HG02973 (cell line): ENCODE data around the gene TBC1D21.
A peak's percentile ranks its signal among the peaks of the same experiment; 100 is the strongest.

Experiments used
- ATAC-seq: cut with Tn5 transposase; IDR thresholded peaks from one replicate; pipeline ENCODE4 v1.9.1; 2021; ENCODE audit warnings: moderate library complexity; ENCODE audit not compliant: unreplicated experiment

TBC1D21 gene

GRCh38 chr15:73907035-73907408 is 33.7 kb downstream of the TBC1D21 start:
- no peak for ATAC-seq

- peak; percentile 71 for ATAC-seq
Observed at GRCh38 chr15:73908030-73908821, 34.9 kb downstream of the TBC1D21 start.

GRCh38 chr15:73908822-73909122 is 35.4 kb downstream of the TBC1D21 start:
- no peak for ATAC-seq

GRCh38 chr15:73909651-73910050 is 36.3 kb downstream of the TBC1D21 start:
- ATAC-seq: no peak

- no peak for ATAC-seq
Observed at GRCh38 chr15:73910522-73911303, 37.3 kb downstream of the TBC1D21 start.

- no peak for ATAC-seq
Observed at GRCh38 chr15:73912030-73912596, 38.7 kb downstream of the TBC1D21 start.

- ATAC-seq: no peak
Observed at GRCh38 chr15:73914145-73914544, 40.8 kb downstream of the TBC1D21 start.

GRCh38 chr15:73915082-73915481 is 41.7 kb downstream of the TBC1D21 start:
- no peak for ATAC-seq

- ATAC-seq: no peak
Observed at GRCh38 chr15:73918784-73919183, 45.4 kb downstream of the TBC1D21 start.

- ATAC-seq: no peak
Observed at GRCh38 chr15:73919706-73920105, 46.3 kb downstream of the TBC1D21 start.

GRCh38 chr15:73921254-73921925 is 48.0 kb downstream of the TBC1D21 start:
- ATAC-seq: no peak

- ATAC-seq: no peak
Observed at GRCh38 chr15:73922186-73923151, 49.1 kb downstream of the TBC1D21 start.

- no peak for ATAC-seq
Observed at GRCh38 chr15:73923156-73923487, 49.8 kb downstream of the TBC1D21 start.

GRCh38 chr15:73923488-73924164 is 50.3 kb downstream of the TBC1D21 start:
- no peak for ATAC-seq

GRCh38 chr15:73924171-73924921 is 51.0 kb downstream of the TBC1D21 start:
- no peak for ATAC-seq

GRCh38 chr15:73925848-73926218 is 52.5 kb downstream of the TBC1D21 start:
- no peak for ATAC-seq

- no peak for ATAC-seq
Observed at GRCh38 chr15:73926219-73927002, 53.0 kb downstream of the TBC1D21 start, which contains the start of gene LOXL1. LOXL1 (plus strand) TSS chr15:73926462; CDS start chr15:73926784, 322 bp downstream.

- ATAC-seq: no peak
Observed at GRCh38 chr15:73927003-73927475, 53.7 kb downstream of the TBC1D21 start.
